Muscle layer of colon (tissue), 2 donors: ENCODE measurements around the gene UNCX.
"Not testable (repeated sequence)": the region's sequence is repeated elsewhere in the genome, so short reads cannot be mapped to it uniquely, and the experiment has no call there.

Experiments
- H3K27ac ChIP-seq: one replicate; pipeline ENCODE4 v1.7.0; 2013; ENCODE audit warnings: low read depth, mild to moderate bottlenecking, low read length, moderate library complexity
- H3K27me3 ChIP-seq, 2 donors: one replicate each; pipeline ENCODE4 v1.7.0; 2013; ENCODE audit warnings: low read length in 2 of 2, mild to moderate bottlenecking in 2 of 2; ENCODE audit not compliant: insufficient read depth in 2 of 2, control insufficient read depth in 1 of 2
- H3K36me3 ChIP-seq: one replicate; pipeline ENCODE4 v1.7.0; 2013; ENCODE audit warnings: mild to moderate bottlenecking, low read length; ENCODE audit not compliant: insufficient read depth
- H3K4me1 ChIP-seq: one replicate; pipeline ENCODE4 v1.7.0; 2013; ENCODE audit warnings: mild to moderate bottlenecking, low read length; ENCODE audit not compliant: insufficient read depth
- H3K4me3 ChIP-seq, 2 donors: one replicate each; pipeline ENCODE4 v1.7.0; 2013; ENCODE audit warnings: low read length in 2 of 2, low read depth in 1 of 2, mild to moderate bottlenecking in 1 of 2, moderate library complexity in 1 of 2
- H3K9ac ChIP-seq: one replicate; pipeline ENCODE4 v1.7.0; 2013; ENCODE audit warnings: low read length
- H3K9me3 ChIP-seq: one replicate; pipeline ENCODE4 v1.7.0; 2013; ENCODE audit warnings: mild to moderate bottlenecking, low read length
- donor health status: abdominal sarcoma.
- donor health status: Adenocarcinoma of cecum.

The UNCX gene

DNA sequence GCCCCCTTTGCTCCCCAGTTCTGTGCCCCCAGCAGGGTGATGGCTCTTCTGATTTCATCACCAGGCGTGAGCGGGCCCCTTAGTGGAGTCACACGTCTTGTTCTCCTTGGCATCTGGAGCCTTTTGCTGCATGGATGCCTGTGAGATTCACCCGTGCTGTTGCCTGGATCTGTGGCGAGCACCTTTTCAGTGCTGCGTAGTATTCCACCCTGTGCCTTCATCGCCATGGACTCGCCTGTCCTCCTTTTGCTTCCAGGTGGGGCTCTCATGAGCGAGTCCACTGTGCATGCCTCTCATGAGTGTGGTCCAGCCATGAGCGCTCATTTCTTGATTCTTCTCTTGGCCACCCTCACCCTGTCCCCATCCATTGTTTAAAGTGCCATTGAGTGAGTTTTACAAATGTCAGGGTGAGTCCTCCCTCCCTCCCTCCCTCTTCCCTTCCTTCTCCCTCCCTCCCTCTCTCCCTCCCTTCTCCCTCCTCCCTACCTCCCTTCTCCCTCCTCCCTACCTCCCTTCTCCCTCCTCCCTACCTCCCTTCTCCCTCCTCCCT is 44.0 kb downstream of the UNCX start:
- no peak overlapping the region for H3K27ac ChIP-seq
- no peaks in the 10 kb centered on the region for H3K9me3 ChIP-seq
- H3K9ac ChIP-seq, result no peak overlapping the region
- H3K27me3 ChIP-seq, result peaks cover 0 to 29% of the 10 kb centered on the region in 2 donors
- H3K4me1 ChIP-seq, result no peaks in the 10 kb centered on the region
- H3K4me3 ChIP-seq, result no peak overlapping the region
- H3K36me3 ChIP-seq, result no peaks in the 10 kb centered on the region

DNA sequence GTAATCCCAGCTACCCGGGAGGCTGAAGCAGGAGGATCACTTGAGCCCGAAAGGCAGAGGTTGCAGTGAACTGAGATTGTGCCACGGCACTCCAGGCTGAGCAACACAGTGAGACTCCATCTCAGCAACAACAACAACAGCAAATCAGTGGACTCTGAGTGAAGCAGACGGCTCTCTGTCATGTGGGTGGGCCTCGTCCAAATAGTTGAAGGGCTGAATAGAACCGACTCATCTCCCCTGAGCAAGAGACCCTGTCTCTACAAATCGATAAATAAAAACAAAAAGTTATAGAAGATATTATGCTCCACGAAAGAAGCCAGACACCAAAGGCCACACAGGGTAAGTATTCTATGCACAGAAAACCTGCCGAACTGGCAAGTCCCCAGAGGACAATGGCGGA is 45.9 kb downstream of the UNCX start:
- no peaks in the 10 kb centered on the region for H3K4me1 ChIP-seq
- H3K27ac ChIP-seq, result no peak overlapping the region
- H3K4me3 ChIP-seq, result no peak overlapping the region
- H3K27me3 ChIP-seq, result peaks cover 0 to 27% of the 10 kb centered on the region in 2 donors
- no peaks in the 10 kb centered on the region for H3K9me3 ChIP-seq
- no peak overlapping the region for H3K9ac ChIP-seq
- no peaks in the 10 kb centered on the region for H3K36me3 ChIP-seq

DNA sequence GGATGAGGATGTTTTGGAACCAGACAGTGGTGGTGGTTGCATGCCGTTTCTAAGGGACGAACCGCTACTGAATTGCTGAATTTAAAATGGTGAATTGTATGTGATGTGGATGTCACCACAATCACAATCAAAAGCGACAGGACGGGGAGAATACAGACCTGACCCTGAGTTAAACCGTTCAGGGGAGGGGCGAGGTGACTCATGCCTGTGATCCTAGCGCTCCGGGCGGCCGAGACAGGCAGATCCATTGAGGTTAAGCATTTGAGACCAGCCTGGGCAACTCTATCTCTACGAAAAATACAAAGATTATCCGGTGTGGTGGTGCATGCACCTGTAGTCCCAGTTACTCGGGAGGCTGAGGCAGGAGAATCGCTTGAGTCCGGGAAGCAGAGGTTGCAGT is 46.4 kb downstream of the UNCX start:
- H3K4me3 ChIP-seq, result no peak overlapping the region
- H3K9ac ChIP-seq, result no peak overlapping the region
- peaks cover 0 to 30% of the 10 kb centered on the region in 2 donors for H3K27me3 ChIP-seq
- no peaks in the 10 kb centered on the region for H3K9me3 ChIP-seq
- no peaks in the 10 kb centered on the region for H3K36me3 ChIP-seq
- H3K4me1 ChIP-seq, result no peaks in the 10 kb centered on the region
- no peak overlapping the region for H3K27ac ChIP-seq

- not testable (repeated sequence) for H3K27ac ChIP-seq, H3K4me3 ChIP-seq, H3K4me1 ChIP-seq, H3K9me3 ChIP-seq, H3K36me3 ChIP-seq, H3K9ac ChIP-seq
- peaks cover 0 to 28% of the 10 kb centered on the region in 2 donors for H3K27me3 ChIP-seq
Observed at GRCh38 chr7:1279895-1280294, 47.2 kb downstream of the UNCX start.

- no peak overlapping the region for H3K9ac ChIP-seq
- H3K9me3 ChIP-seq, result no peaks in the 10 kb centered on the region
- H3K4me3 ChIP-seq, result no peak overlapping the region
- no peak overlapping the region for H3K27ac ChIP-seq
- peaks cover 0 to 17% of the 10 kb centered on the region in 2 donors for H3K27me3 ChIP-seq
- no peaks in the 10 kb centered on the region for H3K4me1 ChIP-seq
- H3K36me3 ChIP-seq, result no peaks in the 10 kb centered on the region
Observed at GRCh38 chr7:1281068-1281467, 48.4 kb downstream of the UNCX start.

- Histone ChIP-seq H3K4me1 (no peaks in the 10 kb centered on the region), H3K9ac (no peak overlapping the region), H3K27me3 (peaks cover 0 to 10% of the 10 kb centered on the region in 2 donors), H3K36me3 (no peaks in the 10 kb centered on the region), H3K9me3 (no peaks in the 10 kb centered on the region), H3K27ac (no peak overlapping the region), H3K4me3 (no peak overlapping the region)
Observed at GRCh38 chr7:1282679-1283078, 50.0 kb downstream of the UNCX start.

DNA sequence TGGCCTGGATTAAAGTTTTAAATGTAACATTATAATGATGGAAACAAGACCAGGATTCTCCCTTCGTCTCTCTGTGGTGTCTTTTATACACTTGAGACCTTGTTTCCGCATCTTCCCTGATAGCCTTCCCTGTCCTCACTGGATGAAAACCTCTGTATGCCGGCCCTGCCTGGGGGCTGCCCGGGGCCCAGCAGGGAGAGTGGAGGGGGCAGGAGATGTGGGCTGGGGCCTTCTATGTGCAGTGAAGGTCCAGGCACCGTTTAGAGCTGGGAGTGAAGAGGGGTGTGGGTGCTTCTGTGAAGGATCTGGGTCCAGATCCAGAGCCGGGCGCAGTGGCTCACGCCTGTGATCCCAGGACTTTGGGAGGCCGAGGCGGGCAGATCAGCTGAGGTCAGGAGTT is 50.7 kb downstream of the UNCX start:
- Histone ChIP-seq H3K36me3 (no peaks in the 10 kb centered on the region), H3K27ac (no peak overlapping the region), H3K27me3 (peaks cover 0 to 10% of the 10 kb centered on the region in 2 donors), H3K9me3 (no peaks in the 10 kb centered on the region), H3K9ac (no peak overlapping the region), H3K4me1 (no peaks in the 10 kb centered on the region), H3K4me3 (no peak overlapping the region)

GRCh38 chr7:1283941-1284742 is 51.5 kb downstream of the UNCX start:
- no peaks in the 10 kb centered on the region for H3K9me3 ChIP-seq
- H3K27me3 ChIP-seq, result peaks cover 0 to 13% of the 10 kb centered on the region in 2 donors
- H3K27ac ChIP-seq, result no peak overlapping the region
- H3K36me3 ChIP-seq, result no peaks in the 10 kb centered on the region
- no peak overlapping the region for H3K9ac ChIP-seq
- H3K4me1 ChIP-seq, result no peaks in the 10 kb centered on the region
- H3K4me3 ChIP-seq, result no peak overlapping the region

GRCh38 chr7:1284743-1285458 is 52.2 kb downstream of the UNCX start:
- peaks cover 0 to 17% of the 10 kb centered on the region in 2 donors for H3K27me3 ChIP-seq
- no peaks in the 10 kb centered on the region for H3K36me3 ChIP-seq
- no peak overlapping the region for H3K27ac ChIP-seq
- H3K4me1 ChIP-seq, result no peaks in the 10 kb centered on the region
- H3K9me3 ChIP-seq, result no peaks in the 10 kb centered on the region
- H3K4me3 ChIP-seq, result no peak overlapping the region
- H3K9ac ChIP-seq, result no peak overlapping the region

GRCh38 chr7:1285556-1286301 is 53.1 kb downstream of the UNCX start:
- Histone ChIP-seq H3K27me3 (peaks cover 0 to 21% of the 10 kb centered on the region in 2 donors), H3K4me1 (no peaks in the 10 kb centered on the region), H3K9me3 (no peaks in the 10 kb centered on the region), H3K27ac (no peak overlapping the region), H3K4me3 (no peak overlapping the region), H3K36me3 (no peaks in the 10 kb centered on the region), H3K9ac (no peak overlapping the region)
